GM23338 (cell line): ENCODE results near the gene TRNP1. TPM values are rescaled to one million over a fixed set of nuclear protein-coding genes. Genes with fewer than 3 reads are reported as not detected.

Experiments used
- ATAC-seq: fragments of 200-7000 bp; cut with Tn5 transposase; 3 replicates; pipeline ENCODE4 v1.9.1; 2020
- DNase-seq: peaks from one replicate; pipeline ENCODE4 v3.0.0-alpha.2; 2015; ENCODE audit warnings: low spot score
- H2AFZ ChIP-seq: fragments of 200-600 bp; sonication (generic); 2 replicates; pipeline ENCODE4 v1.8.0; 2016; ENCODE audit warnings: antibody characterized with exemption, mild to moderate bottlenecking, moderate library complexity
- H3F3A ChIP-seq: fragments of 200-600 bp; sonication (generic); replicated peaks from 2 replicates; pipeline ENCODE4 v1.8.0; 2017; ENCODE audit warnings: antibody characterized with exemption, mixed run types, low read depth
- H3K27ac ChIP-seq: fragments of 200-600 bp; sonication (generic); 2 replicates; pipeline ENCODE4 v1.6.1; 2016; ENCODE audit warnings: low read depth
- H3K27me3 ChIP-seq: fragments of 200-600 bp; sonication (generic); 2 replicates; pipeline ENCODE4 v1.8.0; 2016; ENCODE audit warnings: mild to moderate bottlenecking, mixed run types, moderate library complexity; ENCODE audit not compliant: insufficient read depth
- H3K36me3 ChIP-seq: fragments of 200-600 bp; sonication (generic); 2 replicates; pipeline ENCODE4 v1.8.0; 2016; ENCODE audit warnings: mild to moderate bottlenecking; ENCODE audit not compliant: insufficient read depth
- H3K4me1 ChIP-seq: fragments of 200-600 bp; sonication (generic); 2 replicates; pipeline ENCODE4 v1.8.0; 2016; ENCODE audit warnings: mild to moderate bottlenecking, moderate library complexity; ENCODE audit not compliant: insufficient read depth
- H3K4me2 ChIP-seq: fragments of 200-600 bp; sonication (generic); 2 replicates; pipeline ENCODE4 v1.7.1; 2017; ENCODE audit warnings: mixed run types
- H3K4me3 ChIP-seq: fragments of 200-600 bp; sonication (generic); 2 replicates; pipeline ENCODE4 v1.6.1; 2016; ENCODE audit warnings: mixed run types
- H3K79me2 ChIP-seq: fragments of 200-600 bp; sonication (generic); replicated peaks from 2 replicates; pipeline ENCODE4 v1.8.0; 2017; ENCODE audit warnings: mild to moderate bottlenecking; ENCODE audit not compliant: insufficient read depth
- H3K9me2 ChIP-seq: fragments of 200-600 bp; sonication (generic); 2 replicates; pipeline ENCODE4 v1.8.0; 2017; ENCODE audit not compliant: insufficient read depth
- H4K20me1 ChIP-seq: fragments of 200-600 bp; sonication (generic); replicated peaks from 2 replicates; pipeline ENCODE4 v1.8.0; 2017; ENCODE audit warnings: mild to moderate bottlenecking; ENCODE audit not compliant: insufficient read depth
- H3K27ac Mint-ChIP-seq: 2 replicates; pipeline ENCODE4 v1.8.0; 2020; ENCODE audit warnings: inconsistent platforms, mild to moderate bottlenecking, moderate library complexity, mixed read lengths
- H3K27me3 Mint-ChIP-seq: 3 replicates; pipeline ENCODE4 v1.8.0; 2022; ENCODE audit warnings: low read depth, mild to moderate bottlenecking, moderate library complexity, mixed read lengths, inconsistent platforms; ENCODE audit not compliant: insufficient read depth, poor library complexity
- H3K36me3 Mint-ChIP-seq: 3 replicates; pipeline ENCODE4 v1.8.0; 2021; ENCODE audit warnings: low read depth, mild to moderate bottlenecking, inconsistent platforms, moderate library complexity, mixed read lengths
- H3K4me1 Mint-ChIP-seq: 3 replicates; pipeline ENCODE4 v1.8.0; 2020; ENCODE audit warnings: mild to moderate bottlenecking, inconsistent platforms, mixed read lengths
- H3K4me3 Mint-ChIP-seq: 3 replicates; pipeline ENCODE4 v1.8.0; 2021; ENCODE audit warnings: moderate library complexity, mild to moderate bottlenecking, inconsistent platforms, mixed read lengths
- H3K9me3 Mint-ChIP-seq: 3 replicates; pipeline ENCODE4 v1.8.0; 2020; ENCODE audit warnings: moderate library complexity, mild to moderate bottlenecking, inconsistent platforms, mixed read lengths
- EZH2phosphoT487 ChIP-seq: fragments of 200-600 bp; sonication (generic); IDR thresholded peaks from one replicate; pipeline ENCODE4 v1.8.1; 2018; ENCODE audit warnings: antibody characterized with exemption; ENCODE audit not compliant: unreplicated experiment
- JUNB ChIP-seq: IDR thresholded peaks from one replicate; pipeline ENCODE4 v1.6.1; 2016; ENCODE audit warnings: antibody characterized with exemption; ENCODE audit not compliant: unreplicated experiment
- NANOG ChIP-seq: IDR thresholded peaks from 2 replicates; pipeline ENCODE4 v1.6.1; 2016; ENCODE audit warnings: antibody characterized with exemption, borderline replicate concordance
- POLR2AphosphoS5 ChIP-seq: IDR thresholded peaks from 2 replicates; pipeline ENCODE4 v1.6.1; 2016; ENCODE audit warnings: antibody characterized with exemption, low read depth
- ZNF331 ChIP-seq: fragments of 250-450 bp; sonication (Bioruptor Pico); IDR thresholded peaks from 2 replicates; pipeline ENCODE4 v1.5.0; 2020; ENCODE audit warnings: low read depth, mild to moderate bottlenecking, moderate library complexity
- polyA plus RNA-seq: library from polyadenylated mRNA; unstranded; fragments of >200 nt; fragmentation: Nextera tagmentation; extraction: Ambion mirVana; gene quantifications from 2 replicates; pipeline ENCODE4 v1.2.1, GENCODE V29; 2016
- total RNA-seq: library from RNA; depleted of rRNA; stranded (reverse); fragments of >200 nt; shearing (Covaris generic); gene quantifications from 2 replicates; pipeline ENCODE4 v1.2.3, GENCODE V29; 2014
- TF ChIP-seq, protein P1 (sequence below): IDR thresholded peaks from one replicate; pipeline ENCODE4 v1.6.1; 2018; ENCODE audit warnings: antibody characterized with exemption; ENCODE audit not compliant: unreplicated experiment

The TRNP1 gene
- total and polyA plus RNA-seq, 2 experiments from 2014 or later = 21.2 to 54.3 TPM

DNA sequence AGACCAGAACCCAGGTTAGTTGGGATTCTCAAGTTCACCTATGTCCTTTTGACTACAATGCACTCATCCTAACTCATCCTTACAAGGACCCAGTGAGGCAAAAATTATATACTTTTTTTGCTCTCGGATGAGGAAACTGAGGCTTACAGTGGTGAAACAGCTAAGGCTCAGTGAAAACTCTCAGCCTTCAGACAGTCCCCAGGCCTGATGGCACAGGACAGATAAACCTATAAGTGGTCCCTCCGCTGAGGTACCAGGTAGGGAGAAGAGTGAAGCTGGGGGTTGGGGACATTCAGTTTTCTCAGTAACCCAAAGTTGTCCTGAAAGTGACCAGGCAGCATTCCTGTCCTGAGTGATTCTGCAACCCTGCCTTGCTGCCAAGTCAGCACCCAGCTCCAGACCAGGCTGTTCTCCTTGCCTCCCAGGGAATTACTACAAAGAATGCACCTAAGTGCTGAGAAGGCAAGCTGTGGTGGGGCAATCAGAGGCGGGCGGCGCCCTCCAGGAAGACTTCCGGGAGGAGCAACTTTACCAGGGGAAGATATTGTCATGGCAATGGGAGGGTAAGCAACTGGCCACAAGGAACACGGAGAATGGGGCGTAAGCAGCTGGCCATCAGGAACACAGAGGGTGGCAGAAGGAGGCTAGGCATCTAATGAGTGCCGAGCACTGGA, 14.6 kb downstream of the TRNP1 start:
- peaks cover 9% of the 10 kb centered on the region for H3K36me3 ChIP-seq
- peak overlapping the region; percentile 92 for H3K4me2 ChIP-seq
- TF ChIP-seq, protein P1, sequence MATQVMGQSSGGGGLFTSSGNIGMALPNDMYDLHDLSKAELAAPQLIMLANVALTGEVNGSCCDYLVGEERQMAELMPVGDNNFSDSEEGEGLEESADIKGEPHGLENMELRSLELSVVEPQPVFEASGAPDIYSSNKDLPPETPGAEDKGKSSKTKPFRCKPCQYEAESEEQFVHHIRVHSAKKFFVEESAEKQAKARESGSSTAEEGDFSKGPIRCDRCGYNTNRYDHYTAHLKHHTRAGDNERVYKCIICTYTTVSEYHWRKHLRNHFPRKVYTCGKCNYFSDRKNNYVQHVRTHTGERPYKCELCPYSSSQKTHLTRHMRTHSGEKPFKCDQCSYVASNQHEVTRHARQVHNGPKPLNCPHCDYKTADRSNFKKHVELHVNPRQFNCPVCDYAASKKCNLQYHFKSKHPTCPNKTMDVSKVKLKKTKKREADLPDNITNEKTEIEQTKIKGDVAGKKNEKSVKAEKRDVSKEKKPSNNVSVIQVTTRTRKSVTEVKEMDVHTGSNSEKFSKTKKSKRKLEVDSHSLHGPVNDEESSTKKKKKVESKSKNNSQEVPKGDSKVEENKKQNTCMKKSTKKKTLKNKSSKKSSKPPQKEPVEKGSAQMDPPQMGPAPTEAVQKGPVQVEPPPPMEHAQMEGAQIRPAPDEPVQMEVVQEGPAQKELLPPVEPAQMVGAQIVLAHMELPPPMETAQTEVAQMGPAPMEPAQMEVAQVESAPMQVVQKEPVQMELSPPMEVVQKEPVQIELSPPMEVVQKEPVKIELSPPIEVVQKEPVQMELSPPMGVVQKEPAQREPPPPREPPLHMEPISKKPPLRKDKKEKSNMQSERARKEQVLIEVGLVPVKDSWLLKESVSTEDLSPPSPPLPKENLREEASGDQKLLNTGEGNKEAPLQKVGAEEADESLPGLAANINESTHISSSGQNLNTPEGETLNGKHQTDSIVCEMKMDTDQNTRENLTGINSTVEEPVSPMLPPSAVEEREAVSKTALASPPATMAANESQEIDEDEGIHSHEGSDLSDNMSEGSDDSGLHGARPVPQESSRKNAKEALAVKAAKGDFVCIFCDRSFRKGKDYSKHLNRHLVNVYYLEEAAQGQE = no peak
- TF ChIP-seq NANOG (peak; percentile 63; the same call in 1 of the 2 replicates), POLR2AphosphoS5 (peak; percentile 73), EZH2phosphoT487 (no peak), ZNF331 (CRISPR knock-in tag) (no peak)
- peaks cover 60% of the 10 kb centered on the region for H3K79me2 ChIP-seq
- Mint-ChIP-seq H3K36me3 (peaks cover 74% of the 10 kb centered on the region), H3K4me1 (peaks cover 64% of the 10 kb centered on the region), H3K9me3 (no peaks in the 10 kb centered on the region), H3K4me3 (peak overlapping the region; percentile 59), H3K27ac (peak overlapping the region; percentile 98), H3K27me3 (peaks cover 35% of the 10 kb centered on the region)
- peak; percentile 87 for DNase-seq
- no peaks in the 10 kb centered on the region for H3K9me2 ChIP-seq
- no peaks in the 10 kb centered on the region for H3K27me3 ChIP-seq
- H3K4me1 ChIP-seq = peaks cover 65% of the 10 kb centered on the region
- peak overlapping the region; percentile 96 for H3K27ac ChIP-seq
- peaks cover 66% of the 10 kb centered on the region for H3F3A ChIP-seq
- peak overlapping the region; percentile 91 for H3K4me3 ChIP-seq
- ATAC-seq = peak; percentile 2
- no peak overlapping the region for H2AFZ ChIP-seq
- peaks cover 22% of the 10 kb centered on the region for H4K20me1 ChIP-seq

DNA sequence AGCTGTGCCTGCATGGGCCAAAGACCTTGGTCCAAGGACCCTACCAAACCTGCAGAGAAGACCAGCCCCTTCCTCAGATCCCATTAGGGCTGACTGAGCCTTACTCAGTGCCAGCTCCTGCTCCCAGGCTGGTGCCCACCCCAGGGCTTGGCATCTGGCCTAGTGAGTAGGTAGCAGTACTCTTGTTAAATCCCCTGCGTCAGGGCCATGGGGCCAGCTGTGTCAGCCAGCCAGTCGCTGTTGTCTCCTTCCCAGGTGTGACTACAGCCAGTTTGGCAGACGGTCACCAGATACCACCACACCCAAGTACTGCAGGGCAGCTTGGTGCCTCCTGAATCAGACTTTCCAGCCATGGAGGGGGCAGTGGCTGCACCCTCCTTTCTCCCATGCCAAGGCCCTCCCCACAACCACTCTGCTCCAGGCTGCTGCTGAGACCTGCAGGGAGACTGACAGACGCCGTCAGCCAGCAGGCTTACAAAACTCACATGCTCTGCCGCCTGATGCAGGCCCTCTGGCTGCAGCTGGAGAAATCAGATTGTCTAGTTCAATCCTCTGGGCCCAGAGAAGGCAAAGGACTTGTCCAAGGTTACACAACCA, 16.2 kb downstream of the TRNP1 start:
- ATAC-seq (no peak), DNase-seq (peak; percentile 18)
- Histone ChIP-seq H3F3A (peaks cover 56% of the 10 kb centered on the region), H3K4me2 (peak overlapping the region; percentile 92), H3K27ac (peak overlapping the region; percentile 96), H3K4me1 (peaks cover 55% of the 10 kb centered on the region), H4K20me1 (peaks cover 22% of the 10 kb centered on the region), H3K27me3 (no peaks in the 10 kb centered on the region), H3K4me3 (peak overlapping the region; percentile 91), H3K36me3 (peaks cover 9% of the 10 kb centered on the region), H3K9me2 (no peaks in the 10 kb centered on the region), H2AFZ (no peak overlapping the region), H3K79me2 (peaks cover 60% of the 10 kb centered on the region)
- peaks cover 25% of the 10 kb centered on the region for H3K27me3 Mint-ChIP-seq
- peak overlapping the region; percentile 83 for H3K4me3 Mint-ChIP-seq
- TF ChIP-seq JUNB (no peak), POLR2AphosphoS5 (0 out of 2 replicates have a peak, but pooled peaks have one; percentile 10)
- H3K36me3 Mint-ChIP-seq = peaks cover 58% of the 10 kb centered on the region
- no peaks in the 10 kb centered on the region for H3K9me3 Mint-ChIP-seq
- peak overlapping the region; percentile 75 for H3K27ac Mint-ChIP-seq
- peaks cover 51% of the 10 kb centered on the region for H3K4me1 Mint-ChIP-seq
